Loucy (cell line): Measurements from ENCODE around the gene CNPY1.

ENCODE experiments used
- CTCF ChIP-seq: fragments of 200-600 bp; sonication (generic); conservative IDR thresholded peaks from 2 replicates; pipeline ENCODE4 v1.5.1; 2014; ENCODE audit warnings: mild to moderate bottlenecking, antibody characterized with exemption, low read length
- EZH2phosphoT487 ChIP-seq: fragments of 200-600 bp; IDR thresholded peaks from 2 replicates; pipeline ENCODE4 v1.6.1; 2018; ENCODE audit warnings: antibody characterized with exemption, mild to moderate bottlenecking, moderate library complexity, borderline replicate concordance

GRCh38 chr7:155520114-155520513 is 26.2 kb downstream of the CNPY1 start:
- TF ChIP-seq CTCF = no peak
- no peak for TF ChIP-seq EZH2phosphoT487
